Panc1 (cell line): ENCODE measurements around the gene LHFPL3. TPM values are rescaled to one million over a fixed set of nuclear protein-coding genes. Genes with fewer than 3 reads are reported as not detected.

Experiments
- ATAC-seq: fragments of 200-7000 bp; cut with Tn5 transposase; 2 replicates; pipeline ENCODE4 v1.9.1; 2020; ENCODE audit warnings: mild to moderate bottlenecking, moderate library complexity
- BruUV-seq: library from RNA; stranded (reverse); fragments of 400-500 nt; replicated peaks from 2 replicates; lab custom pipeline; 2021; lab: Mats Ljungman, UMichigan
- CTCF ChIA-PET: fragments of 300-600 bp; sonication (Branson Sonifier 250); formaldehyde crosslinking; loops from one replicate; lab custom pipeline; 2022; ENCODE audit warnings: antibody characterized with exemption; lab: Charles Lee
- POLR2A ChIA-PET: fragments of 300-600 bp; sonication (Branson Sonifier 250); formaldehyde crosslinking; loops from one replicate; lab custom pipeline; 2022; ENCODE audit warnings: antibody characterized with exemption; lab: Charles Lee
- DNase-seq: peaks from one replicate; pipeline ENCODE4 v3.0.0-alpha.2; 2010; ENCODE audit warnings: low read depth, low spot score
- H3K27ac ChIP-seq: 2 replicates; pipeline ENCODE4 v1.5.1; 2011; ENCODE audit warnings: mild to moderate bottlenecking, low read length, inconsistent platforms
- H3K27me3 ChIP-seq: fragments of 200-500 bp; sonication (Bioruptor generic); 2 replicates; pipeline ENCODE4 v1.6.0; 2014; ENCODE audit warnings: low read length, inconsistent platforms; ENCODE audit not compliant: control insufficient read depth, insufficient read depth
- H3K36me3 ChIP-seq: fragments of 200-500 bp; sonication (Bioruptor generic); 2 replicates; pipeline ENCODE4 v1.5.1; 2014; ENCODE audit warnings: inconsistent platforms, mild to moderate bottlenecking, low read length, moderate library complexity; ENCODE audit not compliant: control insufficient read depth, insufficient read depth
- H3K4me1 ChIP-seq: 2 replicates; pipeline ENCODE4 v1.5.1; 2011; ENCODE audit warnings: inconsistent platforms, mild to moderate bottlenecking, low read length, moderate library complexity; ENCODE audit not compliant: control insufficient read depth, insufficient read depth
- H3K4me3 ChIP-seq, 2 experiments: 2 replicates each; pipeline ENCODE4 v1.5.1; 2011 to 2012; ENCODE audit warnings: low read depth in 2 of 2, low read length in 2 of 2, mild to moderate bottlenecking in 2 of 2, inconsistent platforms in 1 of 2, moderate library complexity in 1 of 2
- H3K9me3 ChIP-seq: fragments of 200-500 bp; sonication (Bioruptor generic); 2 replicates; pipeline ENCODE4 v1.5.1; 2014; ENCODE audit warnings: low read depth, mild to moderate bottlenecking, inconsistent platforms, low read length, moderate library complexity; ENCODE audit not compliant: control insufficient read depth, insufficient read depth
- POLR2AphosphoS5 ChIP-seq: IDR thresholded peaks from 2 replicates; pipeline ENCODE4 v1.6.1; 2012; ENCODE audit warnings: mild to moderate bottlenecking, low read depth, low read length, moderate library complexity
- SIN3A ChIP-seq: IDR thresholded peaks from 2 replicates; pipeline ENCODE4 v1.6.1; 2012; ENCODE audit warnings: low read depth, mild to moderate bottlenecking, low read length, moderate library complexity, borderline replicate concordance; ENCODE audit not compliant: insufficient read depth
- TCF7L2 ChIP-seq: IDR thresholded peaks from 2 replicates; pipeline ENCODE4 v1.6.1; 2011; ENCODE audit warnings: mild to moderate bottlenecking, low read depth, low read length, inconsistent platforms
- in situ Hi-C: cut with HindIII; loops from 2 replicates; pipeline ENCODE4 v1.10.0; 2016; ENCODE audit warnings: low sequenced_read_pairs, low pct_unique_long_range_greater_than_20kb
- intact Hi-C: fragments of 100-400 bp; cut with micrococcal nuclease; formaldehyde crosslinking; loops from one replicate; pipeline ENCODE4 v1.10.0; 2022; ENCODE audit not compliant: unreplicated experiment
- total RNA-seq: library from RNA; stranded (reverse); gene quantifications from one replicate; pipeline ENCODE4 v1.2.1, GENCODE V29; 2021; ENCODE audit not compliant: unreplicated experiment
- TF ChIP-seq, protein P1 (sequence below), 2 experiments: IDR thresholded peaks; 2 replicates each; pipeline ENCODE4 v1.6.1; 2011 to 2012; ENCODE audit warnings: low read depth in 2 of 2, control low read depth in 1 of 2, low read length in 1 of 2, mild to moderate bottlenecking in 1 of 2, moderate library complexity in 1 of 2; ENCODE audit not compliant: insufficient read depth in 1 of 2
- TF ChIP-seq, protein P2 (sequence below): fragments of 450-650 bp; IDR thresholded peaks from 2 replicates; pipeline ENCODE4 v1.5.1; 2017; ENCODE audit warnings: mild to moderate bottlenecking

The LHFPL3 gene
- total RNA-seq, 1 experiment from 2014 or later: not detected

- CTCF ChIA-PET: no interaction called here
These were observed 448.9 kb downstream of the LHFPL3 start for GRCh38 chr7:104777301-104777800.

DNA sequence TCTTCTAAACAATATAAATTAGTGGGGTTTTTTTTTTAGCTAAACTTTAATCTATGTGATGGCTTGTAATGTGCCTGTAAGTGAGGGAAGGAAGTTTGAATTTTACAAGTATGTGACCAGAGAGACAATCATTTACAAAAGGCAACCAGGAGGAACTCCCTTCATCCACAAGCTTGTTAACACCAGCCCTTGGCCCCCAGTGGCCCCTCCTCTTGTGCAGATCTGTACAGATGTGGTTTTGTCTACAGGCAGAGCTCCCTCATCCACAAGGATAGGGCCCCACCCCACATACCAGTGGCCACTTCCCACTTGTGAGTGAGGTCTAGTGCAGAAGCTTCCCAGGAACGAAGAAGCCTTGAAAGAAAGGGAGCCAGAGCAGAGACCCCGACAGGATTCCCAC is 451.5 kb downstream of the LHFPL3 start:
- POLR2A ChIA-PET: no interaction called here
- DNase-seq (no peak), ATAC-seq (no peak)
- H3K36me3 ChIP-seq: no peaks in the 10 kb centered on the region
- in situ Hi-C loops (no loop called here), intact Hi-C loops (no loop called here)
- H3K4me1 ChIP-seq: no peaks in the 10 kb centered on the region
- H3K4me3 ChIP-seq: no peak overlapping the region
- CTCF ChIA-PET: no interaction called here
- H3K9me3 ChIP-seq: no peaks in the 10 kb centered on the region
- TF ChIP-seq TCF7L2 (no peak), POLR2AphosphoS5 (no peak), SIN3A (no peak)
- TF ChIP-seq, protein P1, sequence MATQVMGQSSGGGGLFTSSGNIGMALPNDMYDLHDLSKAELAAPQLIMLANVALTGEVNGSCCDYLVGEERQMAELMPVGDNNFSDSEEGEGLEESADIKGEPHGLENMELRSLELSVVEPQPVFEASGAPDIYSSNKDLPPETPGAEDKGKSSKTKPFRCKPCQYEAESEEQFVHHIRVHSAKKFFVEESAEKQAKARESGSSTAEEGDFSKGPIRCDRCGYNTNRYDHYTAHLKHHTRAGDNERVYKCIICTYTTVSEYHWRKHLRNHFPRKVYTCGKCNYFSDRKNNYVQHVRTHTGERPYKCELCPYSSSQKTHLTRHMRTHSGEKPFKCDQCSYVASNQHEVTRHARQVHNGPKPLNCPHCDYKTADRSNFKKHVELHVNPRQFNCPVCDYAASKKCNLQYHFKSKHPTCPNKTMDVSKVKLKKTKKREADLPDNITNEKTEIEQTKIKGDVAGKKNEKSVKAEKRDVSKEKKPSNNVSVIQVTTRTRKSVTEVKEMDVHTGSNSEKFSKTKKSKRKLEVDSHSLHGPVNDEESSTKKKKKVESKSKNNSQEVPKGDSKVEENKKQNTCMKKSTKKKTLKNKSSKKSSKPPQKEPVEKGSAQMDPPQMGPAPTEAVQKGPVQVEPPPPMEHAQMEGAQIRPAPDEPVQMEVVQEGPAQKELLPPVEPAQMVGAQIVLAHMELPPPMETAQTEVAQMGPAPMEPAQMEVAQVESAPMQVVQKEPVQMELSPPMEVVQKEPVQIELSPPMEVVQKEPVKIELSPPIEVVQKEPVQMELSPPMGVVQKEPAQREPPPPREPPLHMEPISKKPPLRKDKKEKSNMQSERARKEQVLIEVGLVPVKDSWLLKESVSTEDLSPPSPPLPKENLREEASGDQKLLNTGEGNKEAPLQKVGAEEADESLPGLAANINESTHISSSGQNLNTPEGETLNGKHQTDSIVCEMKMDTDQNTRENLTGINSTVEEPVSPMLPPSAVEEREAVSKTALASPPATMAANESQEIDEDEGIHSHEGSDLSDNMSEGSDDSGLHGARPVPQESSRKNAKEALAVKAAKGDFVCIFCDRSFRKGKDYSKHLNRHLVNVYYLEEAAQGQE (IDR thresholded peaks at IDR 0.05; ENCODE audit: insufficient read depth in 1 of 2, low read depth in 2 of 2, low read length in 1 of 2): no peak
- TF ChIP-seq, protein P2, sequence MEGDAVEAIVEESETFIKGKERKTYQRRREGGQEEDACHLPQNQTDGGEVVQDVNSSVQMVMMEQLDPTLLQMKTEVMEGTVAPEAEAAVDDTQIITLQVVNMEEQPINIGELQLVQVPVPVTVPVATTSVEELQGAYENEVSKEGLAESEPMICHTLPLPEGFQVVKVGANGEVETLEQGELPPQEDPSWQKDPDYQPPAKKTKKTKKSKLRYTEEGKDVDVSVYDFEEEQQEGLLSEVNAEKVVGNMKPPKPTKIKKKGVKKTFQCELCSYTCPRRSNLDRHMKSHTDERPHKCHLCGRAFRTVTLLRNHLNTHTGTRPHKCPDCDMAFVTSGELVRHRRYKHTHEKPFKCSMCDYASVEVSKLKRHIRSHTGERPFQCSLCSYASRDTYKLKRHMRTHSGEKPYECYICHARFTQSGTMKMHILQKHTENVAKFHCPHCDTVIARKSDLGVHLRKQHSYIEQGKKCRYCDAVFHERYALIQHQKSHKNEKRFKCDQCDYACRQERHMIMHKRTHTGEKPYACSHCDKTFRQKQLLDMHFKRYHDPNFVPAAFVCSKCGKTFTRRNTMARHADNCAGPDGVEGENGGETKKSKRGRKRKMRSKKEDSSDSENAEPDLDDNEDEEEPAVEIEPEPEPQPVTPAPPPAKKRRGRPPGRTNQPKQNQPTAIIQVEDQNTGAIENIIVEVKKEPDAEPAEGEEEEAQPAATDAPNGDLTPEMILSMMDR: no peak
- BruUV-seq: no TSS peak
- H3K27ac ChIP-seq: no peak overlapping the region
- H3K27me3 ChIP-seq: peaks cover 4% of the 10 kb centered on the region; the same call in 1 of the 2 replicates

More at GRCh38 chr7:104777301-104777800, 448.9 kb downstream of the LHFPL3 start:
- no peak for DNase-seq
- POLR2A ChIA-PET: no interaction called here
- no peaks in the 10 kb centered on the region for H3K36me3 ChIP-seq
- H3K4me1 ChIP-seq: no peaks in the 10 kb centered on the region
- intact Hi-C loops (no loop called here), in situ Hi-C loops (no loop called here)
- no peak overlapping the region for H3K27ac ChIP-seq
- peaks cover 4% of the 10 kb centered on the region; the same call in 1 of the 2 replicates for H3K27me3 ChIP-seq
- no peaks in the 10 kb centered on the region for H3K9me3 ChIP-seq
- TF ChIP-seq SIN3A: no peak
- TF ChIP-seq, protein P2: no peak
- no peak for TF ChIP-seq TCF7L2
- TF ChIP-seq, protein P1 (IDR thresholded peaks at IDR 0.05; ENCODE audit: insufficient read depth in 1 of 2, low read depth in 2 of 2, low read length in 1 of 2): no peak
- TF ChIP-seq POLR2AphosphoS5: no peak
- no peak for ATAC-seq
- H3K4me3 ChIP-seq: no peak overlapping the region
- BruUV-seq: no TSS peak
